ENCODE data around the gene CSTF3. TPM values are rescaled to one million over a fixed set of nuclear protein-coding genes. Genes with fewer than 3 reads are reported as not detected.
"Not testable (repeated sequence)": the region's sequence is repeated elsewhere in the genome, so short reads cannot be mapped to it uniquely, and the experiment has no call there.

The CSTF3 gene
- 20.0 TPM for total RNA-seq
- long read RNA-seq, partial matches to known transcripts = 3 of 8 reads
- long read RNA-seq, other reads (novel, unspliced or antisense) = 4 of 8 reads

DNA sequence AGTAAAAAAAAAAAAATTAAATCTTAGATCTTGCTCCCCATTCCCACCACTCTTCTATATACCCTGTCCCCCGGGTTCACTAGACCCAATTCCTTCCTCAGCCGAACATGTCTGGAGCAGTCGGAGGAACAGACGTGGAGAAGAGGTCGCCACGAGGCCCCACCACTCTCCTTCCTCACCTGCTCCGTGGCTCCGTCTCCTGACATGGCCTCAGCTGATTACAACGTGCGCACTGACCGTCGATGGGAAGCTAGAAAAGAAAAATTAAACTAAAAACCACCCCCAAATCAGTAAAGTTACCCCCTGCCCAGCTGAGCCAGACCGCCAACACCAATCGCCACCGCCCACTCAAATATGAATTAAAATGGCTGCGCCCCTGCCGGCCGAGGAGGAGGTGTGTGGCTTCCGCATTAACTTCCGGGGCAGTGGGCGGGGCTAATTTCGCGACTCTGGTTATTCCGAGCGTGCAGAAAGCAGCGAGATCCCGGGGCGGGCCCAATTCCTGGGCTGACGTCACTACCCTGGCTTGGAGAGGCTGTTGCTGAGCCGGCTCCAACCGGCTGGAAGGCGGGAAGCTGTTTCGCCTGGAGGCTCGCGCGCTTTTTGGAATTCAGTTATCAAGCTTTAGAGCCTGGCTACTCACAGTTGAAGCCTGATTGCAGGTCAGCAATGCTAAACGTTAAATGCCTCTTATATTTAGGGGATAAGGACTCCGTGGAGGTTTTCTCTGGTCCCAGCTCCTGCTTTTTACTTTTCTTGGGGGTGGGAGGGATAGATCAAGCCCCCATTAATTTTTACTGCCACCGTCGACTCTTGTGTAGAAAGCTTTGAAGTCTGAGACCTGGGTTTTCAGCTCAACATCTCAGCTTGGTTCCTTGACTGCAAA, at the start of gene CSTF3:
TSS of gene CSTF3 (minus strand) at position 361 of the 886 bp plus-strand sequence. CDS start at position 206, 155 bp downstream.
- peak; percentile 100 for DNase-seq (ENCODE audit: low spot score)

DNA sequence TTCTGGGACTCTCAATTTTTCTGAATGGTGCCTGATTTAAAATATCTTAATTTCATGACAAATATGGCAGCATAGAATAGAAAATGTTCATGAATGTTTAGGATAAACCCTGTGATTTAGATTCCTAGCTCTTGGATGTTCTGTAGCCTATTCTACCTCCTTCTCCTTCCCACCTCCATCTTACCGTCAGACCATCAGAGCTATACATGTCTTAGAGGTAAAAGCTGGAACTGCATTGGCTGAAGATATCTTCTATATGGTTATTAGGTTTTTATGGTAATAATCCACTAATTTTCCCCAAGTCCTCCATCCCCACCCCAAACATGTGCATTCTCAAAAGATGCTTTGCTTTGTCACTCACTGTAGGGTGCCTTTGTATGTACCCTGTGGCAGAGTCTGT, 46.9 kb upstream of the CSTF3 start:
- DNase-seq (ENCODE audit: low spot score) = no peak

DNA sequence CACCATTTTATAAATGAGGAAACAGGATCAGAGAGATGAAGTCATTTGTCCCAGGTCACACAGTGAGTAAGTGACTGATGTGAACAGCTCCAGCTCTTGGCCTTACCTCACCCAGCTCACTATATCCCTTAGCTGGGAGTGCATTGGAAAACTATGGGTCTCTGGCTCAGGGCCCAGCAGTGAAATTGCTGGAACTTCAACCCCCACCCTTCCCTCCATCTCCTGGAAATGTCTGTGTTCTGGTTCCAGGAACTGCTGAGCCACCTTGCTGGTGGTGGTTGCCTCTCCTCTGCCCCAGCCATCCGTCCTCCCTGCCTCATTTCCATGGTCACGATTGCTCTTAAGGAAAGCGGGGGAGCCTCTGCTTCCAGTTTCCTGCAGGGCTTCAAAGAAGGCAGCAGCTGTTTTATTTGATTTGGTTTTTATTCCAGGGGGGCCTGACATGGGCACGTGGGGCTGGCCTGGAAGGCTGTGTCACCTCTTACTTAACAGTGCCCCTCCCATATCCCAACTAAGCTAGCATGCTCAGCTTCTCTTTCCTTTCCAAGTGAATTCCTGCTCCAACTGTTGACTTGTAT, 46.2 kb upstream of the CSTF3 start:
- DNase-seq (ENCODE audit: low spot score) = no peak

DNA sequence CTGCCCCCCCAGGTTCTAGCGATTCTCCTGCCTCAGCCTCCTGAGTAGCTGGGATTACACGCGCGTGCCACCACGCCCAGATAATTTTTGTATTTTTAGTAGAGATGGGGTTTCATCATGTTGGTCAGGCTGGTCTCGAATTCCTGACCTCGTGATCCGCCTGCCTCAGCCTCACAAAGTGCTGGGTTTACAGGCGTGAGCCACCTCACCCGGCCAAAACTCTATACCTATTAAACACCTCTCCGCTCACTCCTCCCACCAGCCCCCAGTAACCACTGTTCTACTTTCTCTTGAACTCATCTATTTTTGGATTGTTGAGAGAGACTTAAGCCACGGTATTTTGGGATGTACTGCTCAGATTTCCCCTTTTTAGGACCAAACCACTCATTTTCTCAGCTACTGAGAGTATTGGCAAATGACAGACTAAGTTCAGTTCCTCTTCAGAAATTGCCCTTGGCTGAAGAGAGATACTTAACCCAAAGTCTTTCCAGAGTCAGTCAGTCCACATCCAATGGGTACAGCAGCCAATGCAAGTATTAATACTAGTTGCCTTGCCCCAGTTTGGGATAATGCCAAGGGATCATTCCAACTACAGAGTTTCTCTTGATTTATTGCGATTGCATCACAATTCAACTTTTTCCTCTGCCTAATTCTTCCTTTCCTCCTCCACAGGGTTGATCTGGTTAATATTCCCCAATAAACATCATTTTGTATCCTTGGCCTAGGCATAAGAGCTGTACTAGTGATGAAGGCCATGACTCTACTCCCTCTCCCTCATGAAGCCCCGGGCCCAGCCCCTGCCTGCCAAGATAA, 36.8 kb upstream of the CSTF3 start:
- DNase-seq (ENCODE audit: low spot score) = no peak

DNA sequence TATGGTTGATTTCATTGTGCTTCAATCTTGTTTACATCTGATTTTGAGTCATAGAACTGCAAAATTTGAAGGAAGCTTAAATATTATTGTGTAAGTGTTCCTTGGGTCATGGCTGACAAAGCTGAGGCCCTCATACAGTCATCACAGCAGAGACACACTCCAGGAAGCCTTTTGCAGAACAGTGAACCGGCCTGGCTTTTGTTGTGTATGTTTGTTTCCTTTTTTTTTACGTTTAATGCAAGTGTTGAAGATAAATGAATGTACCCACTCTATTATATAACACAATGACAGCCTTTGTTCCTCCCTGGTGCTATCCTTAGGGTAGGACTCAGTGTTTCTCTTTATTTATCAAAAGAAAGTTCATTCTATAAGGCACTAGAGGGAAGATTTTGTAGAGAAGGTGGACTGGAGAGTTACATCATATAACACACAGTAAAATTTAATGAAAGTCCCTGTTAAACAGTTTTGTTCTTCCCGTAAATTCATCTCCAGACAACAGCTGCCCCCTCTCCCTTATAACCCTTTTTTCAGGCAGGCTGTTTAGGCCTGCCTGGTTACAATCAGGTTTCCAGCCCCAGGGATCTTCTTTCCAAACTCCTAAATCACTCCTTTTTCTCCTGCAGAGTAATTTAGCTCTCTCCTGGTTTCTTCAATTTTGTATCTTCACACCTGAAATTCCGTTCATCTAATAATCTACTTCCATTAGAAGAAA, 34.3 kb upstream of the CSTF3 start:
- DNase-seq (ENCODE audit: low spot score) = no peak

DNA sequence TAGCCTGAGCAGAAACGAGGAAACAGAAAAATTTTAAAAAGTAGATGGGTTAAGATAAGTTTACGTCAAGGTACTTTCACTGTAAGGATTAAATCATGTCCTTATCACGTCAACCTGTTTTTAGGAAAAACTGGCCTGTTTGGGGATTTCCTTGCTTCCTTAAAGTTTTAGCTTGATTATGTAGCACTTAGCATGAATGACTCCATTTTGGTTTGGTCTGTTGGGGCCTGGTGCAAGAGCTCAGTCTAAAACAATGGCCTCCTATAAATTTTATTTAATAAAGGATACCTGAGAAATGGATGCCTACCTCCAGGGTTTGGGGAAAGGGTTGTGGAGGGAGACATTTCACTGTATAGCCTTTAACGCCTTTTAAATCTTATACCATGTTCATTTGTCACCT, 33.2 kb upstream of the CSTF3 start:
- no peak for DNase-seq (ENCODE audit: low spot score)

DNA sequence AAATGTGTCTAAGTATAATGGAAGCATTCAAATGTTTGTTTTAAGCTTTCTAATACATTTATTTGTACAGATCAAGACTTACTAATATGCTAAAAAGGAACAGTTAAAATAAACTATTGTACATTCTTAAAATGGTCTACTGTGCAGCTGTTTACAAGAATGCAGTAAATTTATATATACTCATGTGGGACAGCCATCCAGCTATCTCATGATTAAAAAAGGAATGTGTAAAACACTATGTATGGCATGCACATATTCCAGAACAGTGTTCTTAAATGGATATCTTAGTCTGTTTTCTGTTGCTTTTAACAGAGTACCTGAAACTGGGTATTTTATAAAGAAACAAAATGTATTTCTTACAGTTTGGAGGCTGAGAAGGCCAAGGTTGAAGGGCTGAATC, 30.2 kb upstream of the CSTF3 start:
- no peak for DNase-seq (ENCODE audit: low spot score)

DNA sequence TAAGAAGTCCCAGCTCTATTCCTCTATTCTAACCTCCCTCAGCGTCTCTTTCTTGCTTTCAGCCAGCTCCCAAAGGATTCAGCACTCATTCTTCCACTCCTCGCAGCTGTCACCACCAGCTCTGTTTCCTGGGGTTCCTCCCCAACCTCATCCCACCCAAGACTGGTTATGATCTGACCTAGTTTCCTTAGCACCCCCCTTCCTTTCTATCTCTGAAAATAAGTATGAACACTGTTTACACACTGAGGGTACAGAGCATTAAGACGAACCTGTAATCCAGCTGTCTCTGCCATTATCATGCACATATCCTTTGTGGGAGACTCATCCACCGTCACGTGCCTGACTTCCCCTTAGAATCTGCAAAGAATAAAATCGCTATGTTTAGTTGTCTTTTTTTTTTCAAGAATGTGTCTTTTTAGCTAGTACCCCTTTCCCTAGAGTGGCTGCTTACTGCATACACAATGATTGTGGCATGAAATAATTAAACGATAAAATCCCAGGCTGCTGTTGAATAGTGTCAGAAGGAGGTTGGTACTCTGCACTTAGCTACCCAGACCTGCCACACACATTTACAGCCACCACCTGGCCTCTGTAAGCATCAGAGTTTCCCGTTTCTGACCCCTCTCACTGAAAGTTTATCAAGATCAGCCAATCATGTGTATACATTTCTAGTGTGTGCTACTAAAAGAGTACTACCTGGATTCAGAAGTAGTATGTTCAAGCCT, 26.9 kb upstream of the CSTF3 start:
- DNase-seq (ENCODE audit: low spot score) = no peak

DNA sequence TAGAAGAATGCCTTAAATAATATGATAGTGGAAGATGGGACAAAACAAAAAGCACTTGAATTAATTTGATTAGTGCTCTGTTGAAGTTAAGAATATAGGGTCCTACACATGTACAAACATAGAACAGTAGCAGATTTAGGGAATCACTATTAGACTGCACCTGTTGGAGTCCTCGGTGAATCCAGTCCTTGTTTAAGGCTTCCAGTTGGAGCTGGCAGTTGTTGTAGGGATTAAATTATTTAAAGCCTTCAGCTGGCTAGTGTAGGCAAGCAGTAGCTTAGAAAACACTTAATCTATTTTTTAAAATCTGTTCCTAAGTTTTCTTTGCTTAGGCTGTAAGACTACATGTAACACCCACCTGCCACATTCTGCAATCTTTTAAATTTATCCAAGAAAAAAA, 24.5 kb upstream of the CSTF3 start:
- DNase-seq (ENCODE audit: low spot score) = no peak

DNA sequence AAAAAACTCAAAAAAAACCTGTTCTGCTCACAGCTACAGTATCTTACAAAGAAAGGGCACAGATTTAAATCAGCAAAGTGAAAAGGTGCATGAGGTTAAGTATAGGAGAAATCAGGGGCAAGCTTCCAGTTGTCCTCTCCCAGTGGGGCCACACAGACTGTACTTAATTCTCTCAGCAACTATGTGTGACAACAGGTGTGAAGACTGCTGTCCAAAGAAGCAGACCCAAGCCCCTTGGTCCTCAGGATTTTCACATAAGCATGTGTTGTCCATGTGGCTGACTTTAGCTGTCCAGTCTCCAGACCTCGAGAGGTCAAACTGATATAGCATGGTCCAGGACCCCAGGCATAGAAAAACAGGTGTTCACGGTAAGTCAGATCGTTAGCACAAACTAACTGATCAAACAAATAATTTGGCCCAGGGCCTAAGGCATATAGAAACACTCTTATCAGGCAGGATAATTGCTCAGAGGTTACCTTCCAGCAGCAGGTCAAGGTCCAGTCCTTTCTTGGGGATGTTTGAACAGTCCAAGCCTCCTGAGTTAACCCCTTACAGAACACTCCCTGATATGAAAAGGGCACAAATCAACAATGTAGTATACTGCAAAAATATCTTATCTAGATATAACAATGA, 21.1 kb upstream of the CSTF3 start:
- no peak for DNase-seq (ENCODE audit: low spot score)

DNA sequence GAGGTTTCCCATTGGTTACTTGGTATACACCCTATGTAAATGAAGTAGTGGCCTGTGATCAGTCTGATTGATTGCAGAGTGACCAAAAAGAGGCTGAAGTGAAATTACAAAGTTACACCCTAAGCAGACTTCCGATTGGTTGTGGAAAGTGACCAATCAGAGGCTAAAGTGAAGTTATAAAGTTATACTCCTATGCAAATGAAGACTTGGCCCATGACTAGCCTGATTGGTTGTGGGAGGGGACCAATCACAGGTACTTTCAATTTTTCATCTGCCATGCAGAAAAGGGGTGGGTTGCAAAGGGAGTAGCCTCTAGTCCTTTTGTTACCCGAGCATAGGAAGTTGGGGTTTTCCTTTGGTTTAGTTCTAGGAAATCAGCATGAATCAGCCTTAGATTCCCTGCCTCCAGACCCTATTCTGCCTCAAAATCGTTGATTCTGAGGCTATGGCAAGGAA, 18.1 kb upstream of the CSTF3 start:
- DNase-seq (ENCODE audit: low spot score) = no peak

DNA sequence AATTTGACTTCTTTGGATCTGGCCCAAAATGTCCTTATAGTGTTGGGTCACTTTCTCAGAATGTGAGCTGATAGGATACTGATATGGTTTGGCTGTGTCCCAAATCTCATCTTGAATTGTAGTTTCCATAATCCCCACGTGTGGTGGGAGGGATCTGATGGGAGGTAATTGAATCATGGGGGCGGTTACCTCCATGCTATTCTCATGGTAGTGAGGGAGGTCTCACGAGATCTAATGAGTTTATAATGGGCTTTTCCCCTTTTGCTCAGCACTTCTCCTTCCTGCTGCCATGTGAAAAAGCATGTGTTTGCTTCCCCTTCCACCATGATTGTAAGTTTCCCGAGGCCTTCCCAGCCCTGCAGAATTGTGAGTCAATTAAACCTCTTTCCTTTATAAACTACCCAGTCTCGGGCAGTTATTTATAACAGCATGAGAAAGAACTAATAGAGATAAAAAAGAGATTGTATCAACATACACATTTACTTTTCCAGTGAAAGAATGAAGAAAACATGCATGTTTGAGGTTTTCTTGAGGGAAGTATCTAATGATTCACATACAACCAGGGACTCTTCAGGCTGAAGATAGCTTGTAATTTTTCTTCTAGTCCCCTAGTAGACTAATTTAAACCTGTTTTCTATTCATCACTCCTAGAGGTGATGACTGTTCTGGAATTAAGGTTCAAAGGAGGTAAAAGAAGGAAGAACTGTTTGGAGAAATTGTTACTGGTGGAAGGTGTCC, 17.3 kb upstream of the CSTF3 start:
- DNase-seq (ENCODE audit: low spot score) = no peak

DNA sequence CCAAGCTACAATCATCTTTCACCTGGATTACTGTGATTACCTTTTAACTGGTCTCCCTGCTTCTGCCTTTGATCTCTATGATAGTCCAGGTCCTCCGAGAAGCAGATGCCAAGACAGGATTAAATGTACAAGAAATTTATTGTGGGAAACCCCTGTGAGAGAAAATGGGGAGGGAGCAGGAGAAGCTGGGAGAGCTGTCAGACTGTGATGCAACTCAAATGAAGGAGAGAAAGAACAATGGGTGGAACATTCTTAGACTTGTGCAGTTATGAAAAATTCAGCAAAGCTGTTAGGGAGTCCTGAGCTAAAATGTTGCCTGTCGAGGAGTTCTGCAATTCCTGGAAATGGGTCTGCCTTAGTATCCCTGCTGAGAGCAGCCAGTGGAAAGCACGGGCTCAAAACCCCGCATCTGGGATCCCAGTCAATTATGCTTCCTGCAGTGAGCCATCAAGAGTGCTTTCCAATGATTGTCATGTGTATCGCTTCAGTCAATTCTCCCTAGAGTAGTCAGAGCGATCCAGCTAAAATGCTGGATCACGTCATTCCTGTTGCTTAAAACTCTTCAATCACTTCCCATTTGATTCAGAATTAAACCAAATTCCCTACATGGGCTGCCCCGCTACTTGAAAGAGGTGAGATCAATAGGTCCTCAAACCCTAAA, 16.5 kb upstream of the CSTF3 start:
- DNase-seq (ENCODE audit: low spot score) = no peak

DNA sequence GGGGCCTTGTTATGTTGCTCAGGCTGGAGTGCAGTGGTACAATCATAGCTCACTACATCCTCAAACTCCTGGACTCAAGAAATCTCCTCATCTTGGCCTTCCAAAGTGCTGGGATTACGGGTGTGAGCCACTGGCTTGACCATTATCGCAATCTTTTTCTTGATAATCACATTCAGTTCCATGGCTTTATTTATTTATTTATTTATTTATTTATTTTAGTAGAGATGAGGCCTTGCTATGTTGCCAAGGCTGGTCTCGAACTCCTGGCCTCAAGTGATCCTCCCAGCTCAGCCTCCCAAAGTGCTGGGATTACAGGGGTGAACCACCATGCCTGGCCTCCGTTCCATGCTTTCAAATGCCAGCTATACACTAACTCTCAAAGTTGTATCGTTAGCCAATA, 15.5 kb upstream of the CSTF3 start:
- DNase-seq (ENCODE audit: low spot score) = not testable (repeated sequence)

DNA sequence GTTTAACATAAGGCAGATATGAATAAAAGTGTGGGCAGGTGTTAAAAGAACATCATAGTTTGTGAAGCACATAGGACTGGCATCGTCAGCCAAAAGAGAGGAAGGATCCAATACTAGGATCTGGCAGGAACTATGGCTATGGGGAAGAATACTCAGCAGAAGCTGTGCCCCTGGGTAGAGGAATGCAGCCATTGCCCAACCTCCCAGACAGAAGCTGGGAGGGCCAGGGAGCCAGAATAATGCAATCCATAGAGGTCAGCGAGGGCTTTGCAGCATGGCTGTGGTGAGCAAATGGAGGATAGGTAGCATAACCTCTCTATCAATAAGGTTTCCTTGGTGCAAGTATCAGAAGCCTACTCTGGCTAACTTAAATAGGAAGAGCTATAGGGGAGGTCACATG, 11.7 kb upstream of the CSTF3 start:
- DNase-seq (ENCODE audit: low spot score) = no peak

DNA sequence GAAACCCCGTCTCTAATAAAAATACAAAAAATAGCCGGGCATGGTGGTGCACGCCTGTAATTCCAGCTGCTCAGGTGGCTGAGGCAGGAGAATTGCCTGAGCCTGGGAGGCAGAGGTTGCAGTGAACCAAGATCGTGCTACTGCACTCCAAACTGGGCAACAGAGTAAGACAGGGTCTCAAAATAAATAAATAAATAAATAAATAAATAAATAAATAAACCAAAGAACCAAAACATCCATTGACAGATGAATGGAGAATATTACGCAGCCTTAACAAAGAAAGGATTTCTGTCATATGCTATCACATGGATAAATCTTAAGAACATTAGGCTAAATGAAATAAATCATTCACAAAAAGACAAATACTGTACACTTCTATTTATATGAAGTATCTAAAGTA, 11.1 kb upstream of the CSTF3 start:
- DNase-seq (ENCODE audit: low spot score) = no peak

DNA sequence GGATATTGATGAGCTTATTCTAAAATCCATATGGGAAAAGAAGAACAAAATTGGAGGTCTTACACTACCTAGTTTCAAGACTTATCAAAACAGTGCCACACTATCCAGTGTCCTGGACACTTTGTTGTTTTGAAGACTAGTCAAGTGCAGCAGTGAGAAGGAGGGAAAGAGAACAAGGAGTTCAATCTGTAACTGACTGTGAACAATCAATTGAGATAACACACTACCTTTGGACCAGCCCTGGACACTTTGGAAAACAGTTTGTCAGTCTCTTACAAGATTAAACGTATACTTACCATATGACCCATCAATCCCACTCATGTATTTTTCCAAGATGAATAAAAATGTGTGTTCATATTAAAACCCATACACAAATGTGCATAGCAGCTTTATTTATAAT, 10.0 kb upstream of the CSTF3 start:
- no peak for DNase-seq (ENCODE audit: low spot score)

DNA sequence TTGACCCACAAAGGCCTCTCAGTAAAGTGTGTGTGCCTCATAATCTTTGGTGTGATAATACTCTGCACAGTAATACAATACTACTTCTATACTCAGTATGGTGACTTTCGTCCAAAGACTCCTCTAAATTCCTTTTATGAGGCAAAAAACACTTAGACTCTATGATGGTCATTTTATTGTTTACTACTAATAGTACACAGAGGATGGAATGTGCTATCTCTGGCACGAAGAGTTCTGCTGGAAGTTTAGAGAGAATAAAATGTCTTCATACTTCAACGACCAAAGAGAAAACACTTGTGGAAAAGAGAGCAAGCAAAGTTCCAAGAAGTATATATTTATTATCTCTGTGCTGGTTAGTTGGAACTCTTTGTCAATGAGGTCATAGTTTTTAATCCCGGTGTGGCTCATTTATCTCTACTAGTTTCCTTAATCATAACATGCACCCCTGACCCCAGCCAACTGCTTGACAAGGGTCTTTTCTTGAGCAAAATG, 7.5 kb upstream of the CSTF3 start:
- DNase-seq (ENCODE audit: low spot score) = no peak

DNA sequence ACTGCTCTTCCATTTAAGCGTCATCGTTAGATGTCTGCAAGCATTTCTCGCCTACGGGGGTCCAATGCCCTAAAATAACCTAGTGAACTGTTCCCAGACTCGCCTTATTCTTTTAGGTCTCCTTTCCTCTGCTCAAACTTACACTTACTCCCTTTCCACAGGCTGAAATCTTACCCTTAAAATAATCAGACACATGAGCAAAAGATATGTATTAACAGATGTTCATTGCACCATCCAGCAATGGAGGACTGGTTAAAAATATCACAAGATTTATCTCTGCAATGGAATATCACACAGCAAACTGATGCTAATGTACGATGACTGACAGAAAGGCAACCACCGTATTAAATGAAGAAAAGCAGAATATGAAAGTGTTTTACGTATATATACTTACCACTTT, 1.6 kb upstream of the CSTF3 start:
- DNase-seq (ENCODE audit: low spot score) = no peak

Measured in mesenteric fat pad (tissue), 1 donor.